ENCODE data around the gene CERS6.

DNA sequence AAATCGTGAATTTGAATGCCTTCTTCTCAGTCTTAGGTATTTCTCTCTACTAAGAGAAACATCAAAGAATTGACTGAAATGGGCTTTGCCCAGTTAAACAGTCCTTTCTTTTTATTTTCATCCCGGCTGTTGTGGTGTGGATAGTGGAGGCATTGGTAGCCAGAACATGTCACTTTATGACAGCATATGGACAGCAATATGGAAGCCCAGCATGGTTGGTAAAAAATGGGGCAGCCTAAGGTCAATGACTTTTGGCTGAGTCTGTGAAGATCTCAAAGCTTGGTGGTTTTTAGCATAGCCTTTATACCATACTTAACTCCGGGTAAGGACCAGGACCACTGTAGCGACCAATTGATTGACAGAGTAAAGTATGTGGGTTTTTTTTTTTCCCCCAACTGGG is 3.2 kb downstream of the CERS6 start:
- TF ChIP-seq EGR2 (tag by site-specific recombination; IDR thresholded peaks at IDR 0.05; ENCODE audit: low read depth) (no peak), TCF7L2 (IDR thresholded peaks at IDR 0.05; ENCODE audit: borderline replicate concordance, low read depth, low read length) (no peak), ZSCAN30 (tag by site-specific recombination; IDR thresholded peaks at IDR 0.05) (no peak), ZFHX2 (tag by site-specific recombination; conservative IDR thresholded peaks at IDR 0.05) (no peak), ZBTB1 (tag by site-specific recombination; IDR thresholded peaks at IDR 0.05) (no peak), ZNF549 (tag by site-specific recombination; IDR thresholded peaks at IDR 0.05) (no peak), CTCF (tag by site-specific recombination; IDR thresholded peaks at IDR 0.05) (no peak), ZNF239 (tag by site-specific recombination; IDR thresholded peaks at IDR 0.05) (no peak), ZNF530 (tag by site-specific recombination; IDR thresholded peaks at IDR 0.05; ENCODE audit: low read depth) (no peak)
- TF ChIP-seq, protein P1, sequence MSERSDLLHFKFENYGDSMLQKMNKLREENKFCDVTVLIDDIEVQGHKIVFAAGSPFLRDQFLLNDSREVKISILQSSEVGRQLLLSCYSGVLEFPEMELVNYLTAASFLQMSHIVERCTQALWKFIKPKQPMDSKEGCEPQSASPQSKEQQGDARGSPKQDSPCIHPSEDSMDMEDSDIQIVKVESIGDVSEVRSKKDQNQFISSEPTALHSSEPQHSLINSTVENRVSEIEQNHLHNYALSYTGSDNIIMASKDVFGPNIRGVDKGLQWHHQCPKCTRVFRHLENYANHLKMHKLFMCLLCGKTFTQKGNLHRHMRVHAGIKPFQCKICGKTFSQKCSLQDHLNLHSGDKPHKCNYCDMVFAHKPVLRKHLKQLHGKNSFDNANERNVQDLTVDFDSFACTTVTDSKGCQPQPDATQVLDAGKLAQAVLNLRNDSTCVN (tag by site-specific recombination; optimal IDR thresholded peaks at IDR 0.05): no peak
- TF ChIP-seq, protein P2, sequence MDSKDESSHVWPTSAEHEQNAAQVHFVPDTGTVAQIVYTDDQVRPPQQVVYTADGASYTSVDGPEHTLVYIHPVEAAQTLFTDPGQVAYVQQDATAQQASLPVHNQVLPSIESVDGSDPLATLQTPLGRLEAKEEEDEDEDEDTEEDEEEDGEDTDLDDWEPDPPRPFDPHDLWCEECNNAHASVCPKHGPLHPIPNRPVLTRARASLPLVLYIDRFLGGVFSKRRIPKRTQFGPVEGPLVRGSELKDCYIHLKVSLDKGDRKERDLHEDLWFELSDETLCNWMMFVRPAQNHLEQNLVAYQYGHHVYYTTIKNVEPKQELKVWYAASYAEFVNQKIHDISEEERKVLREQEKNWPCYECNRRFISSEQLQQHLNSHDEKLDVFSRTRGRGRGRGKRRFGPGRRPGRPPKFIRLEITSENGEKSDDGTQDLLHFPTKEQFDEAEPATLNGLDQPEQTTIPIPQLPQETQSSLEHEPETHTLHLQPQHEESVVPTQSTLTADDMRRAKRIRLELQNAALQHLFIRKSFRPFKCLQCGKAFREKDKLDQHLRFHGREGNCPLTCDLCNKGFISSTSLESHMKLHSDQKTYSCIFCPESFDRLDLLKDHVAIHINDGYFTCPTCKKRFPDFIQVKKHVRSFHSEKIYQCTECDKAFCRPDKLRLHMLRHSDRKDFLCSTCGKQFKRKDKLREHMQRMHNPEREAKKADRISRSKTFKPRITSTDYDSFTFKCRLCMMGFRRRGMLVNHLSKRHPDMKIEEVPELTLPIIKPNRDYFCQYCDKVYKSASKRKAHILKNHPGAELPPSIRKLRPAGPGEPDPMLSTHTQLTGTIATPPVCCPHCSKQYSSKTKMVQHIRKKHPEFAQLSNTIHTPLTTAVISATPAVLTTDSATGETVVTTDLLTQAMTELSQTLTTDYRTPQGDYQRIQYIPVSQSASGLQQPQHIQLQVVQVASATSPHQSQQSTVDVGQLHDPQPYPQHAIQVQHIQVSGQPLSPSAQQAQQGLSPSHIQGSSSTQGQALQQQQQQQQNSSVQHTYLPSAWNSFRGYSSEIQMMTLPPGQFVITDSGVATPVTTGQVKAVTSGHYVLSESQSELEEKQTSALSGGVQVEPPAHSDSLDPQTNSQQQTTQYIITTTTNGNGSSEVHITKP (tag by site-specific recombination; IDR thresholded peaks at IDR 0.05): no peak
